Activated B cell treated with CpG ODN at 0.5 μM for 24 hours (primary cell): ENCODE results near the gene TEKT1. TPM values are rescaled to one million over a fixed set of nuclear protein-coding genes. Genes with fewer than 3 reads are reported as not detected.
"Not testable (repeated sequence)": the region's sequence is repeated elsewhere in the genome, so short reads cannot be mapped to it uniquely, and the experiment has no call there.

Experiments
- ATAC-seq: fragments of 200-7000 bp; cut with Tn5 transposase; one replicate; pipeline ENCODE4 v1.10.0; 2021; ENCODE audit warnings: low read depth, mild to moderate bottlenecking, moderate library complexity
- CTCF ChIA-PET: fragments of 350-600 bp; sonication (Branson Sonifier 250); formaldehyde crosslinking; loops from one replicate; lab custom pipeline; 2021; ENCODE audit warnings: antibody characterized with exemption; lab: Charles Lee
- POLR2A ChIA-PET: fragments of 350-600 bp; sonication (Branson Sonifier 250); formaldehyde crosslinking; loops from one replicate; lab custom pipeline; 2021; ENCODE audit warnings: antibody characterized with exemption; lab: Charles Lee
- DNase-seq: peaks from one replicate; pipeline ENCODE4 v3.0.0; 2022
- H3K27ac Mint-ChIP-seq: one replicate; pipeline ENCODE4 v1.8.0; 2020; ENCODE audit warnings: mixed read lengths
- H3K27me3 Mint-ChIP-seq: one replicate; pipeline ENCODE4 v1.8.0; 2021; ENCODE audit warnings: mixed read lengths
- H3K36me3 Mint-ChIP-seq: one replicate; pipeline ENCODE4 v1.8.0; 2021; ENCODE audit warnings: low read depth, mixed read lengths
- H3K4me1 Mint-ChIP-seq: one replicate; pipeline ENCODE4 v1.8.0; 2021; ENCODE audit warnings: mixed read lengths
- H3K4me3 Mint-ChIP-seq: one replicate; pipeline ENCODE4 v1.8.0; 2020; ENCODE audit warnings: mild to moderate bottlenecking, mixed read lengths
- H3K9me3 Mint-ChIP-seq: one replicate; pipeline ENCODE4 v1.8.0; 2020; ENCODE audit warnings: mixed read lengths
- CTCF ChIP-seq: fragments of 200-600 bp; IDR thresholded peaks from one replicate; pipeline ENCODE4 v1.8.0; 2022; ENCODE audit warnings: antibody characterized with exemption, mild to moderate bottlenecking
- intact Hi-C: fragments of 100-400 bp; cut with micrococcal nuclease; formaldehyde crosslinking; loops from one replicate; pipeline ENCODE4 v1.15.1; 2024
- total RNA-seq: library from RNA; stranded (reverse); gene quantifications from 2 replicates; pipeline ENCODE4 v1.2.3, GENCODE V29; 2022

TEKT1 gene
- not detected in 2 replicates for total RNA-seq

GRCh38 chr17:6831661-6832263, at the start of gene TEKT1:
TSS of gene TEKT1 (minus strand) at chr17:6831729. CDS start at chr17:6830376, 1,353 bp downstream.
- Mint-ChIP-seq H3K27me3 (peaks cover 58% of the 10 kb centered on the region), H3K4me3 (peak within 1 kb of the TSS; percentile 83), H3K9me3 (no peaks in the 10 kb centered on the region), H3K4me1 (peaks cover 15% of the 10 kb centered on the region), H3K36me3 (no peaks in the 10 kb centered on the region), H3K27ac (no peak within 1 kb of the TSS)
- DNase-seq (peak; percentile 65), ATAC-seq (peak; percentile 94)
- POLR2A ChIA-PET, result interaction anchor here (1.0 kb wide), 1 partner anchor 37 kb away, joined by 3 read pairs; no protein-coding TSS in a partner anchor
- intact Hi-C loops, result loop anchor here (1.0 kb wide), 1 partner anchor 12 kb away; no protein-coding TSS in a partner anchor
- no peak for TF ChIP-seq CTCF
- CTCF ChIA-PET, result interaction anchor here (4.0 kb wide), 1 partner anchor 11 kb away, joined by 17 read pairs; no protein-coding TSS in a partner anchor

GRCh38 chr17:6879221-6879975, 47.9 kb upstream of the TEKT1 start:
- H3K4me3 Mint-ChIP-seq, H3K9me3 Mint-ChIP-seq, H3K27ac Mint-ChIP-seq, H3K4me1 Mint-ChIP-seq, CTCF ChIA-PET, DNase-seq, ATAC-seq, POLR2A ChIA-PET, H3K36me3 Mint-ChIP-seq, H3K27me3 Mint-ChIP-seq, intact Hi-C loops: not testable (repeated sequence)

GRCh38 chr17:6875276-6875675, 43.7 kb upstream of the TEKT1 start:
- DNase-seq, H3K9me3 Mint-ChIP-seq, ATAC-seq, H3K4me1 Mint-ChIP-seq, H3K36me3 Mint-ChIP-seq, intact Hi-C loops, H3K4me3 Mint-ChIP-seq, H3K27ac Mint-ChIP-seq, CTCF ChIA-PET, H3K27me3 Mint-ChIP-seq: not testable (repeated sequence)
- POLR2A ChIA-PET, result interaction anchor here (0.5 kb wide), 1 partner anchor 11 kb away, joined by 4 read pairs; no protein-coding TSS in a partner anchor

GRCh38 chr17:6872936-6873335, 41.4 kb upstream of the TEKT1 start:
- Mint-ChIP-seq H3K4me1 (no peaks in the 10 kb centered on the region), H3K4me3 (no peak overlapping the region), H3K27me3 (peaks cover 4% of the 10 kb centered on the region), H3K36me3 (no peaks in the 10 kb centered on the region), H3K9me3 (no peaks in the 10 kb centered on the region), H3K27ac (no peak overlapping the region)
- DNase-seq (no peak), ATAC-seq (no peak)
- ChIA-PET CTCF (no interaction called here), POLR2A (no interaction called here)
- intact Hi-C loops, result no loop called here
- TF ChIP-seq CTCF, result no peak

- CTCF ChIA-PET, result no interaction called here
- no peaks in the 10 kb centered on the region for H3K9me3 Mint-ChIP-seq
Observed at GRCh38 chr17:6870841-6871240, 39.3 kb upstream of the TEKT1 start.

More at GRCh38 chr17:6870841-6871240, 39.3 kb upstream of the TEKT1 start:
- no peak for TF ChIP-seq CTCF
- H3K4me3 Mint-ChIP-seq, result no peak overlapping the region
- no peak overlapping the region for H3K27ac Mint-ChIP-seq
- POLR2A ChIA-PET, result no interaction called here
- DNase-seq (no peak), ATAC-seq (no peak)
- intact Hi-C loops, result no loop called here
- peaks cover 6% of the 10 kb centered on the region for H3K27me3 Mint-ChIP-seq
- H3K4me1 Mint-ChIP-seq, result no peaks in the 10 kb centered on the region
- H3K36me3 Mint-ChIP-seq, result no peaks in the 10 kb centered on the region
